ENCODE measurements around the gene NEK2.

NEK2 gene

DNA sequence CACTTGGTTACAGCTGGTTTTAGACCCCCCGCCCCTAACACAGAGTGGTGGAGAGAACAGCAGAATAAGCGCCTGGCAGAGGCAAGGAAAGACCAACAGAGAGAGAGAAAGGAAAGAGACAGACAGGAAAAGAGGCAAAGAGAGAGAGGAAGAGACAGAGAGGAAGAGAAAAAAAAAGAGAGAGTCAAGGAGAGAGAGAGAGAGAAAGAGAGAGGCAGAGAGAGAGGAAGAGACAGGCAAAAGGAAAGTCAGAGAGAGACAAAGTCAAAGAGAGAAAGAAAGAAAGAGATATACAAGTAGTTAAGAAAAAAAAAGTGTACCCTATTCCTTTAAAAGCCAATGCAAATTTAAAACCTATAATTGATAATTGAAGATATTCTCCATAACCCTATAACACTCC is 13.0 kb upstream of the NEK2 start:
- H3F3A ChIP-seq (ENCODE audit: low read depth), result no peaks in the 10 kb centered on the region
- no peaks in the 10 kb centered on the region for H3K79me2 ChIP-seq (ENCODE audit: insufficient read depth, low read length)

GRCh38 chr1:211687462-211688215 is 12.2 kb upstream of the NEK2 start:
- Histone ChIP-seq H3K36me3 (ENCODE audit: insufficient read depth, low read length) (no peaks in the 10 kb centered on the region), H3K4me1 (ENCODE audit: insufficient read depth, low read length, poor library complexity, severe bottlenecking) (no peaks in the 10 kb centered on the region), H2AFZ (ENCODE audit: low read length) (peak overlapping the region; percentile 56; the same call in 1 of the 2 replicates), H3F3A (ENCODE audit: low read depth) (no peaks in the 10 kb centered on the region), H4K20me1 (ENCODE audit: insufficient read depth, low read length, poor library complexity, severe bottlenecking) (no peaks in the 10 kb centered on the region), H3K4me2 (ENCODE audit: low read depth, low read length, poor library complexity, severe bottlenecking) (no peak overlapping the region), H3K9me3 (ENCODE audit: insufficient read depth, low read depth, low read length) (no peaks in the 10 kb centered on the region), H3K27me3 (ENCODE audit: insufficient read depth, low read length, poor library complexity, severe bottlenecking) (no peaks in the 10 kb centered on the region), H3K4me3 (ENCODE audit: low read length, poor library complexity, severe bottlenecking) (no peak overlapping the region), H3K9me2 (replicated peaks; ENCODE audit: low read depth, low read length) (no peaks in the 10 kb centered on the region), H3K9ac (ENCODE audit: low read depth, low read length, poor library complexity, severe bottlenecking) (no peak overlapping the region), H3K79me2 (ENCODE audit: insufficient read depth, low read length) (no peaks in the 10 kb centered on the region)
- TF ChIP-seq CTCF (conservative IDR thresholded peaks at IDR 0.05; ENCODE audit: low read length), result no peak
- TF ChIP-seq EZH2phosphoT487 (IDR thresholded peaks at IDR 0.05; ENCODE audit: borderline replicate concordance), result no peak

More for the DNA sequence above, 13.0 kb upstream of the NEK2 start:
- H3K4me3 ChIP-seq (ENCODE audit: low read length, poor library complexity, severe bottlenecking), result no peak overlapping the region
- no peaks in the 10 kb centered on the region for H3K36me3 ChIP-seq (ENCODE audit: insufficient read depth, low read length)
- TF ChIP-seq CTCF (conservative IDR thresholded peaks at IDR 0.05; ENCODE audit: low read length) (no peak), EZH2phosphoT487 (IDR thresholded peaks at IDR 0.05; ENCODE audit: borderline replicate concordance) (no peak)
- no peak overlapping the region for H3K9ac ChIP-seq (ENCODE audit: low read depth, low read length, poor library complexity, severe bottlenecking)
- no peaks in the 10 kb centered on the region for H3K9me2 ChIP-seq (replicated peaks; ENCODE audit: low read depth, low read length)
- no peaks in the 10 kb centered on the region for H3K9me3 ChIP-seq (ENCODE audit: insufficient read depth, low read depth, low read length)
- H3K27me3 ChIP-seq (ENCODE audit: insufficient read depth, low read length, poor library complexity, severe bottlenecking), result no peaks in the 10 kb centered on the region
- peak overlapping the region; percentile 56; the same call in 1 of the 2 replicates for H2AFZ ChIP-seq (ENCODE audit: low read length)
- no peaks in the 10 kb centered on the region for H4K20me1 ChIP-seq (ENCODE audit: insufficient read depth, low read length, poor library complexity, severe bottlenecking)
- no peak overlapping the region for H3K4me2 ChIP-seq (ENCODE audit: low read depth, low read length, poor library complexity, severe bottlenecking)
- H3K4me1 ChIP-seq (ENCODE audit: insufficient read depth, low read length, poor library complexity, severe bottlenecking), result no peaks in the 10 kb centered on the region

DNA sequence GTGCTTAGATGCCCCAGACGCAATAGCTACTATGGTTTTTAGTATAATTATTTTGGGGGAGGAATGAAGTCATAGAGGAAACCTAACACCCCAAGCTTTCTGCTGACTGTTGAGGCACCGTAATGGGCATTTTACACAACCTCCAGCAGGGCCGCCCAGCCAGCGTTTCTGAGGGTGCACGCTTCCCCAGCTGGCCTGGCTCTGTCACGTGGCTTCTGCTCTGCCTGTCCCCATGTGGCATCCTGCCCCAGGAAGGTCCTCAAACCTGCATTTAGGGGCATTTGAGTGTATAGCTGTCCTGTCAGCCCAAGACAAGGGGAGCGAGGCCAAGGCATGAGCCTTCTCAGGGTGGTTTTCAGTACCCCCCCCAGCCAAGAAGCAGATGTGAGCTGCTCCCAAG is 10.4 kb upstream of the NEK2 start:
- no peak for TF ChIP-seq EZH2phosphoT487 (IDR thresholded peaks at IDR 0.05; ENCODE audit: borderline replicate concordance)
- TF ChIP-seq CTCF (conservative IDR thresholded peaks at IDR 0.05; ENCODE audit: low read length), result no peak
- Histone ChIP-seq H3K36me3 (ENCODE audit: insufficient read depth, low read length) (no peaks in the 10 kb centered on the region), H3K4me2 (ENCODE audit: low read depth, low read length, poor library complexity, severe bottlenecking) (no peak overlapping the region), H3K27me3 (ENCODE audit: insufficient read depth, low read length, poor library complexity, severe bottlenecking) (no peaks in the 10 kb centered on the region), H3K4me1 (ENCODE audit: insufficient read depth, low read length, poor library complexity, severe bottlenecking) (peaks cover 4% of the 10 kb centered on the region), H3K4me3 (ENCODE audit: low read length, poor library complexity, severe bottlenecking) (no peak overlapping the region), H3K79me2 (ENCODE audit: insufficient read depth, low read length) (no peaks in the 10 kb centered on the region), H2AFZ (ENCODE audit: low read length) (no peak overlapping the region), H3F3A (ENCODE audit: low read depth) (no peaks in the 10 kb centered on the region), H3K9me2 (replicated peaks; ENCODE audit: low read depth, low read length) (no peaks in the 10 kb centered on the region), H3K9ac (ENCODE audit: low read depth, low read length, poor library complexity, severe bottlenecking) (no peak overlapping the region), H4K20me1 (ENCODE audit: insufficient read depth, low read length, poor library complexity, severe bottlenecking) (no peaks in the 10 kb centered on the region), H3K9me3 (ENCODE audit: insufficient read depth, low read depth, low read length) (no peaks in the 10 kb centered on the region)
